OCI-LY7 (cell line): Measurements from ENCODE around the gene ZBTB3.

ENCODE experiments used
- EZH2phosphoT487 ChIP-seq: fragments of 200-600 bp; sonication (generic); IDR thresholded peaks from 2 replicates; pipeline ENCODE4 v1.6.1; 2018; ENCODE audit warnings: low read depth, borderline replicate concordance, mild to moderate bottlenecking, mixed run types, antibody characterized with exemption, low read length, moderate library complexity, mixed read lengths
- TF ChIP-seq, protein P1 (sequence below): fragments of 200-600 bp; sonication (generic); conservative IDR thresholded peaks from 2 replicates; pipeline ENCODE4 v1.5.1; 2014; ENCODE audit warnings: mild to moderate bottlenecking, antibody characterized with exemption, low read length, moderate library complexity, mixed read lengths

DNA sequence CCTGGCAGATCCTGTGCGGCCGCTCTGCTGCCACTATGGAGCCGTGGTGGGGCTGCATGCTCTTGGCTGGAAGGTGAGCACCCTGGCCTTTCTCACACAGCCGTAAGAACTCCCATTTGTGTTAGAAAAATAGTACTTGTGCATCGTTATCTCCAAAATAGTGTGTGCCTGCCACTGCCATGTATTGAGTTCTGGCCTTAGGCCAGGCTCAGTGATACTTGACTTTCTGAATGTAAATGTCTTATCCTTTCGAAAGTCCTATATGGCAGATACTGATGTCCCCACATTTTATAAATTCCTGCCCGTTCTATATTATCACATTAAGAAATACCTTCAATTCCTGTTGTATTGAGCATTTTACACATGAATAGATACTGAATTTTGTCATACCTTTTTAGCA is 28.8 kb upstream of the ZBTB3 start:
- TF ChIP-seq, protein P1, sequence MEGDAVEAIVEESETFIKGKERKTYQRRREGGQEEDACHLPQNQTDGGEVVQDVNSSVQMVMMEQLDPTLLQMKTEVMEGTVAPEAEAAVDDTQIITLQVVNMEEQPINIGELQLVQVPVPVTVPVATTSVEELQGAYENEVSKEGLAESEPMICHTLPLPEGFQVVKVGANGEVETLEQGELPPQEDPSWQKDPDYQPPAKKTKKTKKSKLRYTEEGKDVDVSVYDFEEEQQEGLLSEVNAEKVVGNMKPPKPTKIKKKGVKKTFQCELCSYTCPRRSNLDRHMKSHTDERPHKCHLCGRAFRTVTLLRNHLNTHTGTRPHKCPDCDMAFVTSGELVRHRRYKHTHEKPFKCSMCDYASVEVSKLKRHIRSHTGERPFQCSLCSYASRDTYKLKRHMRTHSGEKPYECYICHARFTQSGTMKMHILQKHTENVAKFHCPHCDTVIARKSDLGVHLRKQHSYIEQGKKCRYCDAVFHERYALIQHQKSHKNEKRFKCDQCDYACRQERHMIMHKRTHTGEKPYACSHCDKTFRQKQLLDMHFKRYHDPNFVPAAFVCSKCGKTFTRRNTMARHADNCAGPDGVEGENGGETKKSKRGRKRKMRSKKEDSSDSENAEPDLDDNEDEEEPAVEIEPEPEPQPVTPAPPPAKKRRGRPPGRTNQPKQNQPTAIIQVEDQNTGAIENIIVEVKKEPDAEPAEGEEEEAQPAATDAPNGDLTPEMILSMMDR = no peak
- TF ChIP-seq EZH2phosphoT487 = no peak
